Pancreas (tissue), 10 donors: ENCODE results near the gene CEP72. TPM values are rescaled to one million over a fixed set of nuclear protein-coding genes. Genes with fewer than 3 reads are reported as not detected.

Experiments used
- ATAC-seq, 4 donors: fragments of 200-7000 bp; cut with Tn5 transposase; one replicate each; pipeline versions ENCODE4 v1.8.0 to v1.9.1; 2020; ENCODE audit warnings: mild to moderate bottlenecking in 4 of 4, moderate library complexity in 4 of 4
- DNase-seq, 6 donors: peaks; one replicate each; pipeline ENCODE4 v3.0.0-alpha.2; 2020
- FAIRE-seq: peaks from 2 replicates; lab custom pipeline; 2012; peaks lifted over from hg19 to GRCh38; lab: Jason Lieb, UNC
- H3K27ac ChIP-seq, 4 donors: fragments of 200-600 bp; sonication (generic); 1 replicate in 3 of 4; 2 replicates in 1 of 4; pipeline versions ENCODE4 v1.5.0 to v1.8.0; 2020
- H3K27me3 ChIP-seq, 4 donors: fragments of 200-600 bp; one replicate each; pipeline ENCODE4 v1.8.0; 2021
- H3K36me3 ChIP-seq, 3 donors: fragments of 200-600 bp; sonication (generic) in 1 of 3; one replicate each; pipeline versions ENCODE4 v1.5.0 to v1.8.0; 2020 to 2021
- H3K4me1 ChIP-seq, 3 donors: fragments of 200-600 bp; one replicate each; pipeline ENCODE4 v1.8.0; 2021
- H3K4me3 ChIP-seq, 4 donors: fragments of 200-600 bp; sonication (generic) in 2 of 4; one replicate each; pipeline versions ENCODE4 v1.5.0 to v1.8.0; 2020 to 2021
- H3K9me3 ChIP-seq, 4 donors: fragments of 200-600 bp; one replicate each; pipeline ENCODE4 v1.8.0; 2021
- CTCF ChIP-seq, 4 donors: fragments of 200-600 bp; sonication (generic) in 3 of 4; IDR thresholded peaks; one replicate each; pipeline versions ENCODE4 v1.5.0 to v1.8.0; 2021; ENCODE audit warnings: antibody characterized with exemption in 4 of 4
- WGBS, 2 donors: extraction: QIAGEN DNeasy Blood & Tissue Kit; methylation state at CpG; one replicate each; pipeline ENCODE4 v1.1.7; 2013; 5-methylcytosine and 5-hydroxymethylcytosine counted together
- intact Hi-C, 3 donors: fragments of 100-400 bp; cut with DNase I; formaldehyde crosslinking; loops; one replicate each; pipeline versions ENCODE4 v1.11.1 to v1.14.2; 2022
- polyA plus RNA-seq, 2 donors: library from polyadenylated mRNA; stranded (reverse); fragments of 200-250 nt; gene quantifications; one replicate each; pipeline ENCODE4 v1.2.3, GENCODE V29; 2013
- total RNA-seq, 6 donors: library from RNA; stranded (reverse); fragmentation: NEBNext Ultra II Directional in 4 of 6; extraction: Animal tissue kit (Norgen Biotek cat#: 25700) in 4 of 6; gene quantifications; one replicate each; pipeline versions ENCODE4 v1.2.1 to v1.2.4, GENCODE V29; 2021 to 2023
- donor health status: healthy with polysubstance abuse.
- donor health status: DM: no; HTN: no; CAD: no; lungs with moderate emphysema.
- donor health status: DM: no; HTN: no; CAD: no.
- donor health status: control.
- donor health status: control.
- donor health status: Bipolar disorder and iron deficiency.
- donor health status: DM: yes; HTN: yes; CAD: no.
- donor health status: DM: no; HTN: no; CAD: no.
- donor health status: DM: no; HTN: no; CAD: no.
- donor health status: DM: yes; HTN: yes; CAD: no.

The CEP72 gene
- 1 to 10 TPM; 3.5 to 5.6 (median 4.6) TPM for total RNA-seq
- 1 to 10 TPM; 3.9 to 7.5 TPM for polyA plus RNA-seq

- intact Hi-C loops = no loop called here
- no peak for TF ChIP-seq CTCF (IDR thresholded peaks at IDR 0.05)
- no peaks in the 10 kb centered on the region for H3K36me3 ChIP-seq
- peaks cover 0 to 6% (median 0%) of the 10 kb centered on the region in 3 donors for H3K4me1 ChIP-seq
- H3K27ac ChIP-seq = peak within 1 kb of the TSS in 2 of 4 donors; percentile 28 to 50
- no peaks in the 10 kb centered on the region for H3K9me3 ChIP-seq
- FAIRE-seq = no peak
- DNase-seq = peak; percentile 87 to 99 (median 95)
- peak within 1 kb of the TSS; percentile 71 to 94 (median 94) for H3K4me3 ChIP-seq
- no peaks in the 10 kb centered on the region for H3K27me3 ChIP-seq
- 0 to 2% methylated on average over 38 to 72 of the region's 72 CpGs for WGBS, 2 donors
- peak; percentile 96 to 99 (median 97) for ATAC-seq
Observed at GRCh38 chr5:611731-612486, at the start of gene CEP72. Gene CEP72 (plus strand): TSS chr5:612340. CDS start chr5:612362, 22 bp downstream.

- DNase-seq (peak in 3 of 6 donors; percentile 11 to 71 (median 49)), ATAC-seq (peak in 2 of 4 donors; percentile 20 to 51), FAIRE-seq (no peak)
- intact Hi-C loops = no loop called here
- Histone ChIP-seq H3K27me3 (no peaks in the 10 kb centered on the region), H3K9me3 (no peaks in the 10 kb centered on the region), H3K4me1 (no peaks in the 10 kb centered on the region), H3K27ac (no peak overlapping the region), H3K36me3 (no peaks in the 10 kb centered on the region), H3K4me3 (no peak overlapping the region)
- 40 to 47% methylated on average over 17 to 20 of the region's 20 CpGs for WGBS, 2 donors
- TF ChIP-seq CTCF (IDR thresholded peaks at IDR 0.05) = no peak
Observed at GRCh38 chr5:565782-566440, 46.2 kb upstream of the CEP72 start.

GRCh38 chr5:566636-567309 lies 45.4 kb upstream of the CEP72 start:
- H3K27me3 ChIP-seq = no peaks in the 10 kb centered on the region

GRCh38 chr5:567664-568060 lies 44.5 kb upstream of the CEP72 start:
- ATAC-seq (no peak), DNase-seq (peak in 3 of 6 donors; percentile 2 to 45 (median 39)), FAIRE-seq (no peak)
- intact Hi-C loops = no loop called here
- WGBS, 2 donors = 86 to 92% methylated on average over 13 of the region's 13 CpGs
- no peak overlapping the region for H3K27ac ChIP-seq
- H3K4me3 ChIP-seq = no peak overlapping the region
- no peaks in the 10 kb centered on the region for H3K4me1 ChIP-seq
- TF ChIP-seq CTCF (IDR thresholded peaks at IDR 0.05) = no peak
- H3K27me3 ChIP-seq = no peaks in the 10 kb centered on the region
- no peaks in the 10 kb centered on the region for H3K9me3 ChIP-seq
- H3K36me3 ChIP-seq = no peaks in the 10 kb centered on the region

More at GRCh38 chr5:566636-567309, 45.4 kb upstream of the CEP72 start:
- no peaks in the 10 kb centered on the region for H3K9me3 ChIP-seq
- DNase-seq = peak in 2 of 6 donors; percentile 28
- WGBS, 2 donors = 89 to 96% methylated on average over 16 of the region's 16 CpGs
- no peak for FAIRE-seq
- no peaks in the 10 kb centered on the region for H3K36me3 ChIP-seq
- H3K4me1 ChIP-seq = no peaks in the 10 kb centered on the region
- TF ChIP-seq CTCF (IDR thresholded peaks at IDR 0.05) = no peak
- no peak overlapping the region for H3K4me3 ChIP-seq
- no peak for ATAC-seq
- no peak overlapping the region for H3K27ac ChIP-seq
- intact Hi-C loops = no loop called here
